WI38 (cell line): ENCODE measurements around the gene LGALS7.
"Not testable (repeated sequence)": the region's sequence is repeated elsewhere in the genome, so short reads cannot be mapped to it uniquely, and the experiment has no call there.

ENCODE experiments used
- H3K4me3 ChIP-seq: 2 replicates; pipeline ENCODE4 v1.5.1; 2011; ENCODE audit warnings: low read depth, mild to moderate bottlenecking, control low read depth, low read length
- TF ChIP-seq, protein P1 (sequence below): IDR thresholded peaks from 2 replicates; pipeline ENCODE4 v1.5.1; 2012; ENCODE audit warnings: low read depth, mild to moderate bottlenecking, control low read depth, low read length

Gene LGALS7

DNA sequence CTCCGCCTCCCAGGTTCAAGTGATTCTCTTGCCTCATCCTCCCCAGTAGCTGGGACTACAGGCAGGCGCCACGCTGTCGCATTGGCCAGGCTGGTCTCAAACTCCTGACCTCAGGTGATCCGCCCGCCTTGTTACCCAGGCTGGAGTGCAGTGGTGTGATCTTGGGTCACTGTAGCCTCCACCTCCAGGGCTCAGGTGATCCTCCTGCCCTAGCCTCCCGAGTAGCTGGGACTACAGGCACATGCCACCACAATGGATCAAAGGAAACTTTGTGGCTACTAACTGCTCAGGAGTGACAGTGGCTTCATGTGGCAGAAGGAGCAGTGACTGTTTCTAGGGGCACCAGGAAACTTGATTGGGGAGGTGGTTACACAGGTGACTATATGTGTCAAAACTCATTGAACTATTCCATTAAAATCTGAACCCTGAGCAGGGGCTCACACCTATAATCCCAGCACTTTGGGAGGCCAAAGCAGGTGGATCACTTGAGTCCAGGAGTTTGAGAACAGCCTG lies 11.9 kb upstream of the LGALS7 start:
- TF ChIP-seq, protein P1, sequence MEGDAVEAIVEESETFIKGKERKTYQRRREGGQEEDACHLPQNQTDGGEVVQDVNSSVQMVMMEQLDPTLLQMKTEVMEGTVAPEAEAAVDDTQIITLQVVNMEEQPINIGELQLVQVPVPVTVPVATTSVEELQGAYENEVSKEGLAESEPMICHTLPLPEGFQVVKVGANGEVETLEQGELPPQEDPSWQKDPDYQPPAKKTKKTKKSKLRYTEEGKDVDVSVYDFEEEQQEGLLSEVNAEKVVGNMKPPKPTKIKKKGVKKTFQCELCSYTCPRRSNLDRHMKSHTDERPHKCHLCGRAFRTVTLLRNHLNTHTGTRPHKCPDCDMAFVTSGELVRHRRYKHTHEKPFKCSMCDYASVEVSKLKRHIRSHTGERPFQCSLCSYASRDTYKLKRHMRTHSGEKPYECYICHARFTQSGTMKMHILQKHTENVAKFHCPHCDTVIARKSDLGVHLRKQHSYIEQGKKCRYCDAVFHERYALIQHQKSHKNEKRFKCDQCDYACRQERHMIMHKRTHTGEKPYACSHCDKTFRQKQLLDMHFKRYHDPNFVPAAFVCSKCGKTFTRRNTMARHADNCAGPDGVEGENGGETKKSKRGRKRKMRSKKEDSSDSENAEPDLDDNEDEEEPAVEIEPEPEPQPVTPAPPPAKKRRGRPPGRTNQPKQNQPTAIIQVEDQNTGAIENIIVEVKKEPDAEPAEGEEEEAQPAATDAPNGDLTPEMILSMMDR, result no peak
- H3K4me3 ChIP-seq, result no peak overlapping the region

DNA sequence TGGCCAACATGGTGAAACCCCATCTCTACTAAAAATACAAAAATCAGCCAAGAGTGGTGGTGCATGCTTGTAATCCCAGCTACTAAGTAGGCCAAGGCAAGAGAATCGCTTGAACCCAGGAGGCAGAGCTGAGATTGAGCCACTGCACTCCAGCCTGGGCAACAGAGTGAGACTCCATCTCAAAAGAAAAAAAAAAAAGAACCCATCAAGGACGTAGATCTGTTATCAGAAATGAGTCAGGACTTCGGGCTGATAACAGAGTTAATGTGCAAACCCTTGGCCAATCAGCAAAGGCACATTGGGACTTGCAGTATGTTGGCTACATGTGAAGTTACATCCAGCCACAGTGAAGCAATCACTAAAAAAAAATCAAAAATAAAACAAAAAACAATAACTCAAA lies 10.9 kb upstream of the LGALS7 start:
- TF ChIP-seq, protein P1, result no peak

DNA sequence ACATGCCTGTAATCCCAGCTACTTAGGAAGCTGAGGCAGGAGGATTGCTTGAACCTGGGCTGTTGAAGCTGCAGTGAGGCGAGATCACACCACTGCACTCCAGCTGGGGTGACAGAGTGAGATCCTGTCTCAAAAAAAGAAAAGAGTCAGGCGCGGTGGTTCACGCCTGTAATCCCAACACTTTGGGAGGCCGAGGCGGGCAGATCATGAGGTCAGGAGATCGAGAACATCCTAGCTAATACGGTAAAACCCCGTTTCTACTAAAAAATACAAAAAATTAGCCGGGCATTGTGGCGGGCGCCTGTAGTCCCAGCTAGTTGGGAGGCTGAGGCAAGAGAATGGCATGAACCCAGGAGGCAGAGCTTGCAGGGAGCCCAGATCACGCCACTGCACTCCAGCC lies 8.9 kb upstream of the LGALS7 start:
- not testable (repeated sequence) for H3K4me3 ChIP-seq

More for the DNA sequence above, 10.9 kb upstream of the LGALS7 start:
- no peak overlapping the region for H3K4me3 ChIP-seq

DNA sequence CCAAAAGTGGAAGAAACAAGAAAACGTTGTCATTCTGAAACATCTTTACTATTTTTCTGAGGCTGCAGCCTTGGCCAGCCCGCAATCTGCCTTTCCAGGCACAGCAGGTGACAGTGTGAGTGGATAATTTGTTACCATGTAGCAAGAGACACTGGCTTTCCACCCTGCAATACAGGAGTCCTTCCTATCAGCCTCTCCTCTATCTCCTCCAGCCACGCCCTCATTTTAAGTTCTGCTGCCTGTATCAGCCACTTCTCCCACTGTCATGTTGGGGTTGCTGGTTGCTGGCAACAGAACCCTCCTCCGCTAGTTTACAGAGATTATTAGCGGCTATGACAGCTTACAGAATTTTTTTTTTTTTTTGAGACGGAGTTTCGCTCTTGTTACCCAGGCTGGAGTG lies 7.7 kb upstream of the LGALS7 start:
- H3K4me3 ChIP-seq, result no peak overlapping the region
- TF ChIP-seq, protein P1, result no peak

DNA sequence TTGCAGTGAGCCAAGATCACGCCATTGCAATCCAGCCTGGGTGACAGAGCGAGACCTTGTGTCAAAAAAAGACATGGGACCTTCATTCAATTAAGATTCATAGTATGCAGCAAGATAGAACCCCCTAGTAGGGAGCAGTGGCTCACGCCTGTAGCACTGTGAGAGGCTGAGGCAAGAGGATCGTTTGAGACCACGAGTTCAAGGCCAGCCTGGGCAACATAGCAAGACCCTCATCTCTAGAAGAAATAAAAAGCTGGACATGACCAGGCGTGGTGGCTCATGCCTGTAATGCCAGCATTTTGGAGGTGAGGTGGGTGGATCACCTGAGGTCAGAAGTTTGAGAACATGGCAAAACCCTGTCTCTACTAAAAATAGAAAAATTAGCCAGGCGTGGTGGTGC lies 7.1 kb upstream of the LGALS7 start:
- H3K4me3 ChIP-seq, result no peak overlapping the region
- TF ChIP-seq, protein P1, result no peak

DNA sequence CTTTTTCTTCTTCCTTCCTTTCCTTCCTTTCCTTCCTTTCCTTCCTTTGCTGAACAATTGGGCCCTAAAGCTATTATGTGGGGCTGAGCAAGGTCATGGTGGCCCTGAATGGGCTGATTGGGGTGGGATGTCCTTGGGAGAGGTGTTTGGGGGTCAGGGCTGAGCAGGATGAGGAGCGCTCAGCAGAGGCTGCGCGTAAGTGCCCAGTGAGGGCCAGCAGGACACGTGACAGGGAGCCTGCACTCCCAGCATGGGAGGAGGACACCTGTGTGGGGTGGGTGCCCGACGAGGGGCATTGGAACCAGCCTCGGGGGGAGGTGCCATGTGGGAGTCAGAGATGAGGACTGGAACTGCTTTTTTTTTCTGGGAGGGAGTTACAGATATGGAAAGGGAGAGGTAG lies 5.4 kb upstream of the LGALS7 start:
- TF ChIP-seq, protein P1, result no peak
- no peak overlapping the region for H3K4me3 ChIP-seq

DNA sequence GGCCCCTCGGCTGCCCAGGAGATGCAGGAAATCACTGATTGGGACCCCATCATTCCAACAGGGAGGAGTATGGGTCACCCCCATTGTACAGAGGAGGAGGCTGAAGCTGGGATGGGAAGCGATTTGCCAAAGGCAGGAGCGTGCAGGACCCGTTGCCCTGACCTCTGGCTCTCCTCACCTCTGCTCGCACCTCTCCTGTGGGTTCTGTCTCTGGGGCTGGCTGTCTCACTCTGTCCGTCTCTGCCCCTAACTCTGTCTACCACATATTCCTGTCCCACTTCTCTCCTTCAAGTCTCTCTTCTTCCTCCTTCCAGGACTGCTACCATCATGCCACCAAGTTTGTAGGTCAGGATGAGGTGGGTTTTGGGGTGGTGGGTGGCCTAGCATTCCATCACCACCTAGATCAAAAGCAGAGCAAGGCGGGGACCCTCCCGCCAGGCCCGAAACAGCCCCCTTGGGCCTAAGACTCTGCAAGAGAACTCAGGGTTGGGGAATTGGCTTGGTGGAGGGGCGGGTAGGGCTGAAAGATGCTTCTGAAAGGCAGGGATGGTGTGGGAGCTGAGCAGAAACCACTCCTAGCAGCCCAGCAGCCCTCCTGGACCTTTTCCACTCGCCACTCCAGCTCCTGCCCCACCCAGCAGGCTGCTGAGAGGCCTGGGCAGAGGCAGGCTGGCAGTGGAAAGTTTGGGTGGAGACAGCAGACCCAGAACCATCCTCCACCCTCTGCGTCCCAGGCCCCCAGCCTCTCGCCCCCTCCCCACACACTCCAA lies 1.0 kb upstream of the LGALS7 start:
- TF ChIP-seq, protein P1, result no peak
- H3K4me3 ChIP-seq, result no peak overlapping the region

DNA sequence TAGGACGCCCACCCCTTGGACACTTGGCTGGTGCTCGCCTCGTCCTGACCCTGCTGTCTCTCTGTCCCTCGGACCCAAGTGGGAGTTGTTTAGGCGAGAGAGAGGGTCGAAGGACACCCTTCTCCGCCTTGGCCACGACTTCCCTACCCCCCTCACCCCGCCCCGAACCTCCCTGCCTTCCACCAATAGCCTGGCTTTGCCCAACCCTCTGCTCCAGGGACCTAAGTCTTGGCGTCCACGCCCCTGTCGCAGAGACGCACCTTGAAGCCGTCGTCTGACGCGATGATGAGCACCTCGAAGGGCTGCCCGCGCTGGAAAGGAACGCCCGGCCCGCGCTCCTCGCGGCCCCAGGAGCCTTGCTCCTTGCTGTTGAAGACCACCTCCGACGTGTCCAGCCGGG lies 1.7 kb downstream of the LGALS7 start:
- H3K4me3 ChIP-seq, result not testable (repeated sequence)

DNA sequence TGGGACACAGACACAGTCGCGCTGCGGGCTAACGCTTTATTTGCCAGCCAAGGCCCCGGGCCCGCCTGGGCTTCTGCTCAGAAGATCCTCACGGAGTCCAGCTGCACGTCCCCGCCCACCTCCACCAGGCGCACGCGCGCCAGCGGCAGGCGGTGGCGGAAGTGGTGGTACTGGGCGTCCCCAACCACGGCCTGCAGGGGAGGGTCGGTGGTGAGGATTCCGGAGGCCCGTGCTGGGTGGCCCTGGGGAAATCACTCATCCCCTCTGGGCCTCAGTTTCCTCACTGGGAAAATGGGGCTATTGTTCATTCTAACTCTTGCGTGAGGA lies 2.4 kb downstream of the LGALS7 start:
- not testable (repeated sequence) for H3K4me3 ChIP-seq

DNA sequence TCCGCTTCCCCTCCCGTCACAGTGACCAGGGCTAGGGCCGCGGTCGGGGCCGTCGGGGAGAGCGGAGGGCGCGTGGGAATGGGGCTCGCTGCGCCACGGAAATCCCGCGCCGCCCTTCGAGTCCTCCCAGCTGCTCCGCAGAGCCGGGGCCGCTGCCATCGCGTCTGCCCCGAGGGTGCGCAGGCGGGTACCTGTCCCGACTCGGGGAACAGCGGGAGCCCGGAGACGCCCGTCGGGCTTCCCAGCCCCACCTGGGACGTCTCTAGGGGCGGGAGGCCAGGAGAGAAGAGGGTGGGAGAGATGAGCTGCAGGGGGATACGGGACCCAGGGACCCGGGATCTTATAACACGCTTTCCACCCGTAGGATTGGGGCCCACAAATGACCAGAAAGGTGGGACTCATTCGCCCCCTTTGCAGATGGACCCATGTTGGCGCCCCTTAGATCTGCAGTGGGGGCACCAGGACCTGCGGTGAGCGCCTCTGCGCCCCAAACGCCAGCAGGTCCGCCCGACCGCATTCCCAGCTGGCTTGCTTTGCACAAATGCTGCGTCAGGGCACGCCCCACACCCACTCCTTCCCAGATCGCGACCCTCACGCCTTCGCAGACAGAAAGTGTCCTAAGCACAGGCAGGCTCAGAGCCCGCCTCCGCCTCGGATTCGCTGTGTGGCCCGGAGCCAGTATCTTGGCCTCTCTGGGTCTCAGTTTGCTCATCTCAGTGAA lies 2.9 kb downstream of the LGALS7 start:
- H3K4me3 ChIP-seq, result not testable (repeated sequence)
